ENCODE data around the gene UBAP2.

UBAP2 gene, protein sequence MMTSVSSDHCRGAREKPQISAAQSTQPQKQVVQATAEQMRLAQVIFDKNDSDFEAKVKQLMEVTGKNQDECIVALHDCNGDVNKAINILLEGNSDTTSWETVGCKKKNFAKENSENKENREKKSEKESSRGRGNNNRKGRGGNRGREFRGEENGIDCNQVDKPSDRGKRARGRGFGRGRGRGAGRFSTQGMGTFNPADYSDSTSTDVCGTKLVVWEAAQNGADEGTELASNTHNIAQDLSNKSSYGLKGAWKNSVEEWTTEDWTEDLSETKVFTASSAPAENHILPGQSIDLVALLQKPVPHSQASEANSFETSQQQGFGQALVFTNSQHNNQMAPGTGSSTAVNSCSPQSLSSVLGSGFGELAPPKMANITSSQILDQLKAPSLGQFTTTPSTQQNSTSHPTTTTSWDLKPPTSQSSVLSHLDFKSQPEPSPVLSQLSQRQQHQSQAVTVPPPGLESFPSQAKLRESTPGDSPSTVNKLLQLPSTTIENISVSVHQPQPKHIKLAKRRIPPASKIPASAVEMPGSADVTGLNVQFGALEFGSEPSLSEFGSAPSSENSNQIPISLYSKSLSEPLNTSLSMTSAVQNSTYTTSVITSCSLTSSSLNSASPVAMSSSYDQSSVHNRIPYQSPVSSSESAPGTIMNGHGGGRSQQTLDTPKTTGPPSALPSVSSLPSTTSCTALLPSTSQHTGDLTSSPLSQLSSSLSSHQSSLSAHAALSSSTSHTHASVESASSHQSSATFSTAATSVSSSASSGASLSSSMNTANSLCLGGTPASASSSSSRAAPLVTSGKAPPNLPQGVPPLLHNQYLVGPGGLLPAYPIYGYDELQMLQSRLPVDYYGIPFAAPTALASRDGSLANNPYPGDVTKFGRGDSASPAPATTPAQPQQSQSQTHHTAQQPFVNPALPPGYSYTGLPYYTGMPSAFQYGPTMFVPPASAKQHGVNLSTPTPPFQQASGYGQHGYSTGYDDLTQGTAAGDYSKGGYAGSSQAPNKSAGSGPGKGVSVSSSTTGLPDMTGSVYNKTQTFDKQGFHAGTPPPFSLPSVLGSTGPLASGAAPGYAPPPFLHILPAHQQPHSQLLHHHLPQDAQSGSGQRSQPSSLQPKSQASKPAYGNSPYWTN

DNA sequence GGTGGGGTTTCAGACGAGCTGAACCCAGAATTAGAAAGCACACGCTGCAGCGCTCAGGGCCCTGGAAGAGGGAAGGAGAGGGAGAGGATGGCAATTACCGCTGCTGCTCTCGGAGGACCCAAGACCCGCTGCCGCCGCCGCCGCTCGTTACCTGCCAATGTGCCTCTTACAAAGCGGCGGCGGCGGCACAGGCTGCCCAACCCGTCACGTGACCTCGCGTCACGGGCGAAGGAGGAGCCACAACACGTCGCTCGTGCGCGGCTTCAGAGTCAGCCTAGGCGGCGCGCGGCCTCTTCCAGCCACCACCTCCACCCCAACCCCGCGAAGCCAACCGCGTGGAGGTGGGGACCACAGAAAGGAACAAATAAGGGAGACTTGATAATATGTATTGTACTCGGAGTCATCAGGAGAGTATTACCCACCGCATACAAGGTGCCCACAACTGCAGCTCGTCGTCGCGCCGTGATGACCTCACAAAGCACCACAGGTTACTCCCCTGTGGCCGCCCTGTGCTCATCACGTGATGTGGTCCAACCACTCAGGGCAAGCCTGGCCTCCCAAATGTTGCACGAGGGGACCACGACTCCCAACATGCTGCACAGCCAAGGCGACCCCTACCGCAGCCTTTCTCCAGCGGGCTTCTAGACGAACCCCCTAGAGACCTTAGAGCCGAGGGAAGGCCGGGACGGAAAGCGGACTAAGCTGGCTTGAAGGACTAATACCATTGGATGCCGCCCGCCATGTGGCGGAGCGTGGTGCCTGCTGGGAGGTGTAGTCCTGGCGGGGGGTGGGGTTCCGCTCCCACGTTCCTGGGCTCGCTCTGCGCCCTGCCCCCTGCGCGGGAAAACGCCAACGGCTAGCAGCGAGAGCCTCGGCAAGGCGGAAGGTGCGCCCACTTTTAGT, at the start of gene UBAP2:
TSS of gene UBAP2 (minus strand) at position 161 of the 903 bp plus-strand sequence. CDS start 31,739 bp downstream, outside the sequence.
- intact Hi-C loops (cut with DNase I) = loop anchor here (5.0 to 10.0 kb wide), 3 partner anchors 78 to 234 kb away; partner anchors contain the start of genes DCAF12, UBAP1 and UBE2R2
- peak; percentile 98 to 100 (median 99) for DNase-seq

DNA sequence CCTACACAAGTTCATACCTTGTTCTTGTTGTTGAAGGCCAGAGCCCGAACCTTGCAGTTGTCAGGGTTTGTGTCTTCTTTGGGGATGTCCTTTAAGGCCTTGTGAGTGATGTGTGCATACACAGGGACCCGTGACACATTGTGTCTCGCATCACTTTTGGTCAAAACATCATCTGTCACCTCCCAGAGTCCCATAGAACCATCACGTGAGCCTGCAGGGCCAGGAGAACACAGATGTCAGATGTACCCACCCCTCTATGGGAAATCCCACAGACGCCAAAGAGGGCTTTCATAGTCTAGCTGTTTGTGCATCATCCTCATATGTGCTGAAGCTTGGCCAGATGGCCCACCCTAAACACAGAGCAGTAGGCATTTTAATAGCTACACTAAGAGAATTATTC, 49.6 kb upstream of the UBAP2 start:
- intact Hi-C loops (cut with DNase I) = no loop called here
- no peak for DNase-seq

DNA sequence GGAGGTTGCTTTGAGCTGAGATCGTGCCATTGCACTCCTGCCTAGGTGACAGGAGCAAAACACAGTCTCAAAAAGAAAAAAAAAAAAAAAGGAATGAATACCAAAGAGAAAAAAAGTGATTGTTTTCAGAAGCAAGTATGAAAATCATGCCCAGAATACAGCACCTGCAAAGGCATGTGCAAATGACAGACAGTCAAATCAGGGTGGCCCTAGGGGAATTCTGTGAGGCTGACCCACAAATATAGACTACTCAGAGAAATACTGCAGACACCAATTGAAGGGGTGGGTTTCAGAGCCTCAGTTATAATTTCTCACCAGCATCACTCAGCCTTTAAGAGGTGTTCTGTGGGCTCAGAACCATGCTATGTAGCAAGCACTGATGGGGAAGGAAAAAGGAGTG, 49.2 kb upstream of the UBAP2 start:
- DNase-seq = no peak
- intact Hi-C loops (cut with DNase I) = no loop called here

- intact Hi-C loops (cut with DNase I) = no loop called here
- no peak for DNase-seq
Measured at GRCh38 chr9:34096751-34097150, 48.1 kb upstream of the UBAP2 start.

DNA sequence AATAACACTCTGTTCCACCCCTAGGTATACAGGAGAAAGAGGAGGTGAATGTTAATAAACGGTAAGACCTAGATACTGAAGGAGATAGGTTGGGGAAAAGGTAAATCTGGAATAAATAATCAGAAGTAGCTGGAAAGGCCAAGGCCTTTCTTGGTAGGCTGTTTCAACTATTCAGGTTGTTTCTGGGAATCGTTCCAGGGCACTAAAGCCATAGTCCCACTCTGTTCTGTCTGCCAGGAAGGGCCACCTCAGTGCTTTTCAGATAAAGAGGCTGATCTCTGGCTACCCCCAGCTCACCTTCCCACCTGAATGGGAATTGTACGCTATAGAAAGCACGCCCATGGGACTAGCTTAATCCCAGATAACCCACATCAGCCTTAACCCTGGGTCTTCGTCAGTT, 44.9 kb upstream of the UBAP2 start:
- DNase-seq = no peak
- intact Hi-C loops (cut with DNase I) = no loop called here

DNA sequence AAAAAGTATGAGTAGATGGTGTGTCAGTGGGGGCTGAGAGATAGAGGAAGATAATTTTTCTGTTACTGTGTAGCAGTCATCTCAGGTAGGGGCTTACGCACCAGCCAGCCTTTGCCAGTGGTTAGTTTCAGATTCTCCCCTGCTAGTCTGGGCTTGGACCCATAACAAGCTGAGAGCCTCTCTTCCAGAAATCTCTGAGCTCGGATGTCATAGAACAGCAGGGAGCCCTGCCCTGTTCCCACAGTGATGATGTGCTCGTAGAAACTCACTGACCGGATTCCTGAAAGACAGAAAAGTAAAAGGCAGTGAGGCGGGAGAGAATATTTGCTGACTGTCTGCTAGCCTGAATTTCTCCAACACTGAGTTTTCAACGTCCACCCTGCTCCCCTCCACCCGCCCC, 40.6 kb upstream of the UBAP2 start:
- intact Hi-C loops (cut with DNase I) = no loop called here

GRCh38 chr9:34087370-34087769, 38.7 kb upstream of the UBAP2 start:
- intact Hi-C loops (cut with DNase I) = no loop called here
- DNase-seq = no peak

More for the DNA sequence above, 40.6 kb upstream of the UBAP2 start:
- DNase-seq = peak in 3 of 42 donors; percentile 15 to 54 (median 25)

- intact Hi-C loops (cut with DNase I) = no loop called here
- peak in 6 of 42 donors; percentile 12 to 58 (median 22) for DNase-seq
Measured at GRCh38 chr9:34086864-34087263, 38.2 kb upstream of the UBAP2 start.

DNA sequence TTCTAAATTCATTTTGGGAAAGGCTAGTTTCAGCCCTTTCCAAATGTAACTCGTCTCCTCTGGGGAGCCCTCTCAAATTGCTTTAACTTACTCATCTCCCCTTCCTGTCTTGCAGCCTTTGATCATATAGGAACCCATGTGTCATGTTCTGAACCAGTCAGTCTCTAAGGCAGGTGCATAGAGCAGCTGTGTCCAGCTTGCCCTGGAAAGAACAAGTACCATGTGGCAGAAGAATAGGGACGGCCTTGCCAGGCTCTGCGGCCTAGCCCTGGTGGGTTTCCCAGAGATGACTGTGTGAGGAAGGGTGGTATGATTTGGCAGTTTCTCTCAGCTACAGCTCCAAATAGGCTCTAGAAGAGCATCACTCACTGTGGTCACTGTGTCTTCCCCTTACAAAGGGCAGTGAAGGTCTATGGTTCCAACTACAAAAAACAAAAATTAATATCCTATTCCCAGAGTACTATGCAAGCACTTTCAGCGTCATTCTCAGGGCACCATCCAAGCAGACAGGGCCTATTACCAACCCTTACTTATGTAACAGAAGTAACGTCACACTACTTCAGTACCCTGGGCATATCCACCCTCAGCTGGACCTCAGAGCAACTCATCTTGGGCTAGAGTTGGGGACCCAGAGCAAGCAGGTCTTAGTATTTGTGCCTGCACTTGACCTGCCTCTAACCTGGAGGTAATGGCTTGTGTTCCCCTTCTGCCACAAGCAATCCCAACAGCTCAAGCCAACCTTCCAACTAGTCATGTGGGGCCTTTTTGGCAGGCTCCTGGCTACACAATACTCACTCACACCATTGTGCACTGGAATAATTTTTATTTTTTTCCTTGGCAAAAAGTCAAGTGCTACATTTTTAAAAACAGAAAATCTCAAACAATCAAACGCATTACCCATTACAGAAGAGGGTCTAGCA, 37.2 kb upstream of the UBAP2 start:
- peak in 37 of 42 donors; percentile 13 to 73 (median 32) for DNase-seq
- intact Hi-C loops (cut with DNase I) = no loop called here

- peak; percentile 27 to 86 (median 68) for DNase-seq
- intact Hi-C loops (cut with DNase I) = no loop called here
Measured at GRCh38 chr9:34084562-34084961, 35.9 kb upstream of the UBAP2 start.

DNA sequence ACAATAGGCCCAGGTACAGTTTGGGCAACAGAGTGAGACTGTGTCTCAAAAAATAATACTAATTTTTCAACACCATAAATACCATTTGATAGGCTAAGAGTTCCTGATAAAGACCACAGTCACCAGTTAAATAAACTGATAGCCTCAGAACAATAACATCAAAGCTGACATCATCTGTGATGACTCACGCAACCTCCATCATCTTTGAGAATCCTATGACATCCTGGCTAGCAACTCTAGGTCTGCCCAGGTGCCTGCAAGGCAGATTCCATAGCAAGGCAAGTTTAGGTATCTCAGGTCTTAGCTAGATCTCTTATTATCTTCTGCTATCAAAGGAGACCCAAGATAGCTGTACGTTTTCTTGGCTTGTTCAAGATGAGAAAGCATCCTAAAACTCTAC, 30.5 kb upstream of the UBAP2 start:
- intact Hi-C loops (cut with DNase I) = loop anchor here (10.0 kb wide), 1 partner anchor 154 kb away; no protein-coding TSS in a partner anchor
- DNase-seq = no peak

DNA sequence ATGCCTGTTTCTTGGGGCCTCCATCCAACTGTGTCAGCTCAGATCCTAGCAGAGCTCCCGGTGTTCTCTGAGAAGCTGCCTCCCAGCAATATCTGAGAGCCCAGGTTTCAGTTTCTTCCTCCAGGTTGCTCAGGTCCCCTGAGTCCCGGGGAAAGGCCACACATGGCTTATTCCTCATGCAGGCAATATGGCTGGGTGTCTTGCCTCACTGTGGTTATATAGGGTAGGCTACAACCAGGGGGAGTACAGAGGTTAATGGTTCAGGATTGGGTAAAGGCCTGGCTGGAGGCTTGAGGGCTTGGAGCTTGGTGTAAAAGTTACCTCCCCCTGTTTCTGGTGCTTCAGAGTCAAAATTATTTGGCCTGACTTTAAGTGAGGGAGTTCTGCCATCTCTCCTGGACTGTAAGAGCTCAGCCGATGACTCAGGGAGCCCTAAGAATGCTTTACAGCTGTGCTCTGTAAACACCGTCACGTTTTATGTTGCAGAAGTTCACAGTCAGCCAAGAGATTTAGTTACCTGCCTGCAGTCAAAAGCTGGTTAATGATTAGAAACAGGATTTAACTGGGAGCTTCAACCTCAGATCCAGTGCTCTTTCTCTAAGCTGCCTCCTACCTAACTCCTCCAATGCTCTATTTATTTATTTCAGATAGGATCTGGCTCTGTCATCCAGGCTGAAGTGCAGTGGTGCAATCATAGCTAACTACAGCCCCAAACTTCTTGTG, 24.3 kb upstream of the UBAP2 start:
- intact Hi-C loops (cut with DNase I) = loop anchor here (10.0 kb wide), 1 partner anchor 148 kb away; no protein-coding TSS in a partner anchor
- DNase-seq = no peak

GRCh38 chr9:34072410-34072809, 23.7 kb upstream of the UBAP2 start:
- intact Hi-C loops (cut with DNase I) = loop anchor here (10.0 kb wide), 1 partner anchor 148 kb away; no protein-coding TSS in a partner anchor

GRCh38 chr9:34070606-34071324, 22.1 kb upstream of the UBAP2 start:
- DNase-seq = no peak
- intact Hi-C loops (cut with DNase I) = loop anchor here (10.0 kb wide), 1 partner anchor 146 kb away; no protein-coding TSS in a partner anchor

More at GRCh38 chr9:34072410-34072809, 23.7 kb upstream of the UBAP2 start:
- no peak for DNase-seq

- intact Hi-C loops (cut with DNase I) = loop anchor here (10.0 kb wide), 1 partner anchor 145 kb away; no protein-coding TSS in a partner anchor
Measured at GRCh38 chr9:34069831-34070230, 21.1 kb upstream of the UBAP2 start.

GRCh38 chr9:34065541-34065940, 16.9 kb upstream of the UBAP2 start:
- intact Hi-C loops (cut with DNase I) = no loop called here
- no peak for DNase-seq

More at GRCh38 chr9:34069831-34070230, 21.1 kb upstream of the UBAP2 start:
- no peak for DNase-seq

All from head of caudate nucleus (tissue), 42 donors.